GM19035 (cell line): ENCODE measurements around the gene COA3.

Experiments used
- ATAC-seq: cut with Tn5 transposase; IDR thresholded peaks from one replicate; pipeline ENCODE4 v1.9.1; 2021; ENCODE audit not compliant: unreplicated experiment

The COA3 gene

GRCh38 chr17:42798383-42799380 is at the start of gene COA3, which contains the start of gene CNTD1:
Gene COA3, minus strand, starts transcription at chr17:42798704. Its CDS starts 23 bp downstream, at chr17:42798681.
Gene CNTD1, plus strand, starts transcription at chr17:42798861. Its CDS starts 207 bp downstream, at chr17:42799068.
- ATAC-seq: peak; percentile 82

GRCh38 chr17:42848093-42848492 is 49.6 kb upstream of the COA3 start:
- no peak for ATAC-seq

- ATAC-seq: no peak
Observed at GRCh38 chr17:42846594-42847280, 48.2 kb upstream of the COA3 start.

GRCh38 chr17:42845918-42846593 is 47.6 kb upstream of the COA3 start:
- ATAC-seq: no peak

- no peak for ATAC-seq
Observed at GRCh38 chr17:42845556-42845917, 47.0 kb upstream of the COA3 start.

GRCh38 chr17:42844761-42845555 is 46.5 kb upstream of the COA3 start:
- no peak for ATAC-seq

GRCh38 chr17:42844271-42844670 is 45.8 kb upstream of the COA3 start, which contains the start of gene AOC2:
Gene AOC2, plus strand, starts transcription at chr17:42844580. Its CDS starts 47 bp downstream, at chr17:42844627.
- ATAC-seq: no peak

GRCh38 chr17:42843358-42843934 is 44.9 kb upstream of the COA3 start:
- ATAC-seq: no peak

GRCh38 chr17:42841975-42842685 is 43.6 kb upstream of the COA3 start:
- no peak for ATAC-seq

GRCh38 chr17:42835732-42836131 is 37.2 kb upstream of the COA3 start:
- no peak for ATAC-seq

GRCh38 chr17:42833767-42834422 is 35.4 kb upstream of the COA3 start:
- peak; percentile 11 for ATAC-seq

- peak; percentile 86 for ATAC-seq
Observed at GRCh38 chr17:42832934-42833766, 34.6 kb upstream of the COA3 start, which contains the start of gene PSME3. Gene PSME3, plus strand, starts transcription at chr17:42833397. Its CDS starts 235 bp downstream, at chr17:42833632.

GRCh38 chr17:42832213-42832933 is 33.9 kb upstream of the COA3 start:
- peak; percentile 5 for ATAC-seq

GRCh38 chr17:42830971-42831370 is 32.5 kb upstream of the COA3 start:
- ATAC-seq: no peak

GRCh38 chr17:42827472-42827871 is 29.0 kb upstream of the COA3 start:
- no peak for ATAC-seq

GRCh38 chr17:42821176-42821575 is 22.7 kb upstream of the COA3 start:
- ATAC-seq: no peak

- ATAC-seq: no peak
Observed at GRCh38 chr17:42819939-42820535, 21.5 kb upstream of the COA3 start.
